ENCODE results near the gene TMEM154.

Gene TMEM154

GRCh38 chr4:152679414-152680281, at the start of gene TMEM154:
TMEM154 (minus strand) TSS chr4:152679997; CDS start chr4:152679933, 64 bp downstream.
- no peak for DNase-seq

GRCh38 chr4:152729466-152729865, 49.7 kb upstream of the TMEM154 start:
- DNase-seq, result no peak

GRCh38 chr4:152728343-152728742, 48.5 kb upstream of the TMEM154 start:
- DNase-seq, result no peak

GRCh38 chr4:152727784-152728183, 48.0 kb upstream of the TMEM154 start:
- no peak for DNase-seq

- no peak for DNase-seq
Observed at GRCh38 chr4:152724494-152724893, 44.7 kb upstream of the TMEM154 start.

- DNase-seq, result no peak
Observed at GRCh38 chr4:152723236-152723635, 43.4 kb upstream of the TMEM154 start.

GRCh38 chr4:152719801-152720556, 40.2 kb upstream of the TMEM154 start:
- DNase-seq, result no peak

- no peak for DNase-seq
Observed at GRCh38 chr4:152719291-152719690, 39.5 kb upstream of the TMEM154 start.

- no peak for DNase-seq
Observed at GRCh38 chr4:152715076-152715475, 35.3 kb upstream of the TMEM154 start.

GRCh38 chr4:152713951-152714705, 34.3 kb upstream of the TMEM154 start:
- no peak for DNase-seq

- no peak for DNase-seq
Observed at GRCh38 chr4:152709675-152710438, 30.1 kb upstream of the TMEM154 start.

GRCh38 chr4:152708796-152709195, 29.0 kb upstream of the TMEM154 start:
- DNase-seq, result no peak

- DNase-seq, result no peak
Observed at GRCh38 chr4:152708361-152708760, 28.6 kb upstream of the TMEM154 start.

- no peak for DNase-seq
Observed at GRCh38 chr4:152707632-152708031, 27.8 kb upstream of the TMEM154 start.

GRCh38 chr4:152705903-152706302, 26.1 kb upstream of the TMEM154 start:
- DNase-seq, result no peak

GRCh38 chr4:152704788-152705187, 25.0 kb upstream of the TMEM154 start:
- no peak for DNase-seq

GRCh38 chr4:152700151-152700550, 20.4 kb upstream of the TMEM154 start:
- DNase-seq, result no peak

GRCh38 chr4:152699313-152699712, 19.5 kb upstream of the TMEM154 start:
- no peak for DNase-seq

- no peak for DNase-seq
Observed at GRCh38 chr4:152698089-152698499, 18.3 kb upstream of the TMEM154 start.

GRCh38 chr4:152697284-152698088, 17.7 kb upstream of the TMEM154 start:
- no peak for DNase-seq

- no peak for DNase-seq
Observed at GRCh38 chr4:152696764-152697261, 17.0 kb upstream of the TMEM154 start.
